ENCODE data around the gene VPS52. TPM values are rescaled to one million over a fixed set of nuclear protein-coding genes. Genes with fewer than 3 reads are reported as not detected.

VPS52 gene
- total and polyA plus RNA-seq, 9 of the 15 experiments (the other 6 are each of a cell fraction or from before 2014, with no cell fraction given), result 24.4 to 103 (median 40.2) TPM

GRCh38 chr6:33276864-33277662, 5.4 kb upstream of the VPS52 start, which contains the start of gene B3GALT4 (continued):
- TF ChIP-seq CHD7 (IDR thresholded peaks at IDR 0.05; ENCODE audit: low read depth, low read length) (peak; percentile 82), GATAD2A (IDR thresholded peaks at IDR 0.05) (peak; percentile 47; the same call in 1 of the 2 replicates), RNF2 (IDR thresholded peaks at IDR 0.05) (peak; percentile 90), GATA2 (CRISPR knock-in tag; IDR thresholded peaks at IDR 0.05) (no peak), ZBTB40 (IDR thresholded peaks at IDR 0.05) (peak; percentile 87), ZBTB40 (CRISPR knock-in tag; IDR thresholded peaks at IDR 0.05) (no peak), ZNF583 (CRISPR knock-in tag; IDR thresholded peaks at IDR 0.05) (peak; percentile 73; the same call in 1 of the 2 replicates)
